Body of pancreas (tissue), 4 donors: ENCODE data around the gene ADAMTSL1. TPM values are rescaled to one million over a fixed set of nuclear protein-coding genes. Genes with fewer than 3 reads are reported as not detected.

Experiments used
- ATAC-seq: fragments of 150-250 bp; one replicate; pipeline ENCODE4 v1.9.1; 2016
- DNase-seq, 4 donors: peaks; one replicate each; pipeline ENCODE4 v3.0.0-alpha.2; 2019
- H3K27ac ChIP-seq, 4 donors: fragments of 200-600 bp; sonication (generic); 1 replicate in 3 of 4; 2 replicates in 1 of 4; pipeline versions ENCODE4 v1.5.1 to v1.6.1; 2016 to 2019; ENCODE audit warnings: mild to moderate bottlenecking in 1 of 4, mixed read lengths in 1 of 4, moderate library complexity in 1 of 4
- H3K27me3 ChIP-seq, 2 donors: fragments of 200-600 bp; sonication (generic); one replicate each; pipeline ENCODE4 v1.6.0; 2016; ENCODE audit warnings: mild to moderate bottlenecking in 1 of 2
- H3K36me3 ChIP-seq, 2 donors: fragments of 200-600 bp; sonication (generic); replicated peaks in 1 of 2; 2 replicates each; pipeline ENCODE4 v1.5.1; 2016; ENCODE audit warnings: low read depth in 2 of 2; ENCODE audit not compliant: insufficient read depth in 1 of 2
- H3K4me1 ChIP-seq: fragments of 200-600 bp; sonication (generic); one replicate; pipeline ENCODE4 v1.6.0; 2016
- H3K4me3 ChIP-seq, 2 donors: fragments of 200-600 bp; sonication (generic); 1 replicate in 1 of 2; 2 replicates in 1 of 2; pipeline ENCODE4 v1.5.1; 2016 to 2019
- H3K9me3 ChIP-seq, 3 donors: fragments of 200-600 bp; sonication (generic); 1 replicate in 2 of 3; 2 replicates in 1 of 3; pipeline ENCODE4 v1.5.1; 2016
- POLR2A ChIP-seq, 3 donors: fragments of 450-650 bp; IDR thresholded peaks; one replicate each; pipeline ENCODE4 v1.6.1; 2016; ENCODE audit warnings: antibody characterized with exemption in 3 of 3, mild to moderate bottlenecking in 2 of 3
- WGBS, 2 donors: methylation state at CpG; one replicate each; pipeline ENCODE4 v1.1.5; 2017; 5-methylcytosine and 5-hydroxymethylcytosine counted together
- intact Hi-C: fragments of 100-400 bp; cut with DNase I; formaldehyde crosslinking; loops from one replicate; pipeline ENCODE4 v1.15.1; 2023
- total RNA-seq, 2 donors: library from RNA; depleted of rRNA; stranded (reverse); fragments of >200 nt; gene quantifications; one replicate each; pipeline ENCODE4 v1.1.0, GENCODE V29; 2016
- TF ChIP-seq, protein P1 (sequence below), 7 experiments: fragments of 450-650 bp in 4 of 7; fragments of 200-600 bp in 3 of 7; sonication (generic) in 3 of 7; IDR thresholded peaks; one replicate each; pipeline ENCODE4 v1.5.1; 2016 to 2019; ENCODE audit warnings: antibody characterized with exemption in 7 of 7

Gene ADAMTSL1
- total RNA-seq, 2 donors from 2014 or later: 0.52 to 0.99 TPM

DNA sequence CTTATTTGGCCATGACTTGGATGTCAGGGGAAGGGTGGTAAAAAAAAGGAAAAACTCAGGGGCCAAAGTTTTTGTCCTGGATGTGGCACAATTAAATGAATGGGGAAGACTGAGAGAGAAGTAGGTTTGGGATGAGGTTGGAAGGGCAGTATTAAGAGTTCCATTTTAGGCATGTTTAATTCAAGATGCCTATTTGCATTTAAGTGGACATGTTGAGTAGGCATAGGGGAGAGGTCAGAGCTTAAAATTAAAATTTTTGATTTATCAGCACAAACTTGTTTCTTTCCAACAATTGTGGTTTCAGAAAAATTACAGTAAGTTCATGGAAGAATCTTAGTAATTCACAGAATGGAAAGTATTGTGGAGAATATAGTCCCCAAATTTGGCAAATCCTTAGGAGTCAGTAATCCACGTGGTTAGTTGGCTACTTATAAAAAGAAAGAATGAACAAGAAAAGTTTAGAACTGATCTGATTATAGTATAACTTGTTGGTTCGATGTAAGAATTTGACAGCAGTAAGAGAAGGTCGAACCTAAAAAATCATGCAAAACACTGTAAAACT lies 293.1 kb downstream of the ADAMTSL1 start:
- H3K27ac ChIP-seq: no peak overlapping the region
- H3K9me3 ChIP-seq: no peaks in the 10 kb centered on the region
- DNase-seq (no peak), ATAC-seq (no peak)
- no peaks in the 10 kb centered on the region for H3K27me3 ChIP-seq
- whole genome bisulfite sequencing, 2 donors: 83 to 87% methylated on average over 3 of the region's 3 CpGs
- no peak for TF ChIP-seq POLR2A (IDR thresholded peaks at IDR 0.05)
- H3K4me1 ChIP-seq: no peaks in the 10 kb centered on the region
- no peaks in the 10 kb centered on the region for H3K36me3 ChIP-seq
- no peak overlapping the region for H3K4me3 ChIP-seq
- intact Hi-C loops: no loop called here

DNA sequence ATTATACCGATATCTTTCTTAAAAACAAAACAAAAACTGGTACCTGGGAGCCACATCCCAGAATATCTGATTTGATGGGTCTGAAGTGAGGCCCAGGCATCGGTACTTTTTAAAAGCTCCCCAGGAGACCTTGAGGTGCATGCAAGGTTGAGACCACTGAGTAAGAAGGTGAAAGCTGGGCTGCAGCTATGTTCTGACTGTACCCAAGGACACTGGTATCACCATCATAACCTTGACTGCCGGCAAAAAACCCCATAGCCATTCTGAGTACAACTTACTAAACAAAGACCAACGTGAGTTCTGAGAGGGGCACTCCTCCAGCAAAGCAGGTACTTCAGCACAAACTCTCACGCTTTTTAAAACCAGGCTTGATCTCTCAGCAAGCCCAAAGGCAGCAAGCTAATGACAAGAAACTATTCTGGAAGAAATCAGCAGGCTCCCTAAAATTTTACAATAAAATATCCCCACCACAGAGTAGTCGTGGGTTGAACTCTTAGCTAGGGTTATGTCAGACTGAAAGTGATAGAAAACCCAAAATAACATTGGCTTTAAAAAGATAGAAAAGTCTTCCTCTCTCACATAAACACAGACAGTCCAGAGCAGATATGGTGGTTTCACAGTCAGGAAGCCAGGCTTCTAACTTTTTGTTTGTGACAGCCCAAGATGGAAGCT lies 295.1 kb downstream of the ADAMTSL1 start:
- no peak overlapping the region for H3K4me3 ChIP-seq
- no peaks in the 10 kb centered on the region for H3K9me3 ChIP-seq
- intact Hi-C loops: no loop called here
- DNase-seq (no peak), ATAC-seq (no peak)
- no peak overlapping the region for H3K27ac ChIP-seq
- no peaks in the 10 kb centered on the region for H3K27me3 ChIP-seq
- WGBS, 2 donors: 57 to 68% methylated on average over 6 of the region's 6 CpGs
- H3K4me1 ChIP-seq: no peaks in the 10 kb centered on the region
- H3K36me3 ChIP-seq: no peaks in the 10 kb centered on the region
- TF ChIP-seq, protein P1, sequence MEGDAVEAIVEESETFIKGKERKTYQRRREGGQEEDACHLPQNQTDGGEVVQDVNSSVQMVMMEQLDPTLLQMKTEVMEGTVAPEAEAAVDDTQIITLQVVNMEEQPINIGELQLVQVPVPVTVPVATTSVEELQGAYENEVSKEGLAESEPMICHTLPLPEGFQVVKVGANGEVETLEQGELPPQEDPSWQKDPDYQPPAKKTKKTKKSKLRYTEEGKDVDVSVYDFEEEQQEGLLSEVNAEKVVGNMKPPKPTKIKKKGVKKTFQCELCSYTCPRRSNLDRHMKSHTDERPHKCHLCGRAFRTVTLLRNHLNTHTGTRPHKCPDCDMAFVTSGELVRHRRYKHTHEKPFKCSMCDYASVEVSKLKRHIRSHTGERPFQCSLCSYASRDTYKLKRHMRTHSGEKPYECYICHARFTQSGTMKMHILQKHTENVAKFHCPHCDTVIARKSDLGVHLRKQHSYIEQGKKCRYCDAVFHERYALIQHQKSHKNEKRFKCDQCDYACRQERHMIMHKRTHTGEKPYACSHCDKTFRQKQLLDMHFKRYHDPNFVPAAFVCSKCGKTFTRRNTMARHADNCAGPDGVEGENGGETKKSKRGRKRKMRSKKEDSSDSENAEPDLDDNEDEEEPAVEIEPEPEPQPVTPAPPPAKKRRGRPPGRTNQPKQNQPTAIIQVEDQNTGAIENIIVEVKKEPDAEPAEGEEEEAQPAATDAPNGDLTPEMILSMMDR (IDR thresholded peaks at IDR 0.05): no peak
- no peak for TF ChIP-seq POLR2A (IDR thresholded peaks at IDR 0.05)

DNA sequence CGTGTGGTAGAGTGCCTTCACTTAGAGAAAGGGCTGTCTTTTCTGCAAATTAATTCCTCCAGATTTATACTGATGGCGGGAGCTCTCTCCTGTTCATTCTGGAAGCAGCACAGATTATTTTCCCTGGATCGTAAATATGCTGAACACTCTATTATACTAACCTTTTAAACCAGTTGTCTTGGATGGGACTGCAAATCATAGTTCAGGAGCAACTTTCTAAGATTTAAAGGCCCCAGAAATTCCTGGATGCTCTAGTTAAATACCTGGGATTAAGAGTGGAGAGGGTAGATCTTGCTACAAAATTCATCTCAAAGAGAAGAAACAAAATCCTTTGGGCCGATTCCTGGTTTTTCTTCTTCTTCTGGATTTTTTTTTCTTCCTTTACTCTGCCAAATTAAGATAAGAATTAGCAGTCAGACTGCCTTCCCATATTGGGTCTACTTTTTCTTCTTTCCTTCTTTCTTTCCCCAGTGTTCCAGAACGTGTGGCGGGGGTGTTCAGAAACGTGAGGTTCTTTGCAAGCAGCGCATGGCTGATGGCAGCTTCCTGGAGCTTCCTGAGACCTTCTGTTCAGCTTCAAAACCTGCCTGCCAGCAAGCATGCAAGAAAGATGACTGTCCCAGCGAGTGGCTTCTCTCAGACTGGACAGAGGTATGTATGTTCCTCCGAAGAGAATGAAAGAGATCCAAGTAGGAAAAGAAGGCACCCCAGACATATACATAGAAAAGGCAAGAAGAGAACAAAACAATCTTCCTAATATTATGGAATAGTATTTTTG lies 296.4 kb downstream of the ADAMTSL1 start:
- H3K27me3 ChIP-seq: no peaks in the 10 kb centered on the region
- no peaks in the 10 kb centered on the region for H3K36me3 ChIP-seq
- intact Hi-C loops: no loop called here
- H3K4me3 ChIP-seq: no peak overlapping the region
- no peak overlapping the region for H3K27ac ChIP-seq
- no peaks in the 10 kb centered on the region for H3K9me3 ChIP-seq
- WGBS, 2 donors: 70 to 82% methylated on average over 10 of the region's 10 CpGs
- DNase-seq: peak in 1 of 4 donors; percentile 31
- TF ChIP-seq, protein P1 (IDR thresholded peaks at IDR 0.05): no peak
- TF ChIP-seq POLR2A (IDR thresholded peaks at IDR 0.05): no peak
- H3K4me1 ChIP-seq: no peaks in the 10 kb centered on the region
- ATAC-seq: no peak

DNA sequence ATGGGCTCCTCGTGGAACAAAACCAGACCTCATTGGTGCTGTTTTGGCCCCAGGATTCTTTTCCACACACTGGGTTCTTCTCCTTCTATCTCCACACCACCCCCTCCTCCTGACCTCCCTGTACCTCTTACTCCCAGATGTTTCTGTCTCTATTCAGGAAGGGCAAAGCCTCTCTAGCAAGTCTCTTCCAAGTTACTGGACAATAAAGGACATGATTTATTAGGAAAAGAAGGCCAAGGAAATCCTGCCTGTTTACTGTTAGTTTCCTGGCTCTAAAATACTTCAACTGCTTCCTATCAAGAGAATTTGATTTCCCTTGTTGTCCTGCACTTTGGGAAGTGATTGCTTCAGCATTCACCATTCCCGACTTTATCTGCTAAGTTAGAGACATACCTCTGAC lies 297.1 kb downstream of the ADAMTSL1 start:
- H3K4me1 ChIP-seq: no peaks in the 10 kb centered on the region
- no peaks in the 10 kb centered on the region for H3K27me3 ChIP-seq
- 60 to 75% methylated on average over 2 of the region's 2 CpGs for WGBS, 2 donors
- intact Hi-C loops: no loop called here
- no peaks in the 10 kb centered on the region for H3K36me3 ChIP-seq
- H3K27ac ChIP-seq: no peak overlapping the region
- TF ChIP-seq, protein P1 (IDR thresholded peaks at IDR 0.05): no peak
- no peak for TF ChIP-seq POLR2A (IDR thresholded peaks at IDR 0.05)
- no peak for ATAC-seq
- no peak overlapping the region for H3K4me3 ChIP-seq
- DNase-seq: no peak
- H3K9me3 ChIP-seq: no peaks in the 10 kb centered on the region

DNA sequence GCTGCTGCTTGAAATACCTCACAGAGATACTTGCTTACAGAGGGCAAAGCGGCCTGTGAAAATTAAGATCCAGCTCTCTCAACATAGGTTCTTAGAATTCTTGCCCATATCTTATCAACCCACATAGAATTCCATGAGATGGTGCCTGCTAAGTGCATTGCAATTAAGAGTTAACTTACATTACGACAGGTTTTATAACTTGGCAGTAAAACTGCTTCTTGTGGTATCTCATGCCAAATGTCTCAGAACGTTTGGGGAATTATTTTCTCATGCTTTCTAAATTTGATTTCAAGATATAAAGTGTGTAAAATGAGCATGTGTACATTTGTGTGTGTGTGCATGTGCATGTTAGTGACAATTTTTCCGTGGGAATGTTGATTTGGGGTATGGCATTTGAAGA lies 297.8 kb downstream of the ADAMTSL1 start:
- 28 to 29% methylated on average over 4 of the region's 4 CpGs for WGBS, 2 donors
- H3K27ac ChIP-seq: no peak overlapping the region
- TF ChIP-seq, protein P1 (IDR thresholded peaks at IDR 0.05): no peak
- TF ChIP-seq POLR2A (IDR thresholded peaks at IDR 0.05): no peak
- H3K9me3 ChIP-seq: no peaks in the 10 kb centered on the region
- H3K36me3 ChIP-seq: no peaks in the 10 kb centered on the region
- DNase-seq: no peak
- H3K4me1 ChIP-seq: peaks cover 7% of the 10 kb centered on the region
- no peaks in the 10 kb centered on the region for H3K27me3 ChIP-seq
- H3K4me3 ChIP-seq: no peak overlapping the region
- intact Hi-C loops: no loop called here
- ATAC-seq: no peak
